Large intestine (tissue), 3 donors: ENCODE data around the gene RB1. TPM values are rescaled to one million over a fixed set of nuclear protein-coding genes. Genes with fewer than 3 reads are reported as not detected.

ENCODE experiments used
- DNase-seq, 2 donors: peaks; one replicate each; pipeline versions ENCODE4 v3.0.0 to v3.0.0-alpha.2; 2013
- H3K27ac ChIP-seq: one replicate; pipeline ENCODE4 v1.5.1; 2013; ENCODE audit warnings: low read length
- H3K27me3 ChIP-seq: 2 replicates; pipeline ENCODE4 v1.6.1; 2013; ENCODE audit warnings: low read length; ENCODE audit not compliant: control insufficient read depth, insufficient read depth
- H3K36me3 ChIP-seq: 2 replicates; pipeline ENCODE4 v1.6.1; 2013; ENCODE audit warnings: low read length; ENCODE audit not compliant: control insufficient read depth, insufficient read depth
- H3K4me1 ChIP-seq: one replicate; pipeline ENCODE4 v1.6.1; 2013; ENCODE audit warnings: low read length; ENCODE audit not compliant: control insufficient read depth, insufficient read depth
- H3K4me3 ChIP-seq: one replicate; pipeline ENCODE4 v1.5.1; 2013; ENCODE audit warnings: low read length
- H3K9me3 ChIP-seq: one replicate; pipeline ENCODE4 v1.6.1; 2013; ENCODE audit warnings: mild to moderate bottlenecking, low read depth, low read length, moderate library complexity; ENCODE audit not compliant: control insufficient read depth
- WGBS: methylation state at CpG from one replicate; pipeline ENCODE4 v1.1.5; 2013; ENCODE audit warnings: low lambda C conversion rate; ENCODE audit not compliant: insufficient coverage; 5-methylcytosine and 5-hydroxymethylcytosine counted together
- polyA plus RNA-seq: library from polyadenylated mRNA; unstranded; fragments of 120-200 nt; gene quantifications from one replicate; pipeline ENCODE4 v1.2.1, GENCODE V29; 2013

Gene RB1
- polyA plus RNA-seq, 1 donor: 34.8 TPM

DNA sequence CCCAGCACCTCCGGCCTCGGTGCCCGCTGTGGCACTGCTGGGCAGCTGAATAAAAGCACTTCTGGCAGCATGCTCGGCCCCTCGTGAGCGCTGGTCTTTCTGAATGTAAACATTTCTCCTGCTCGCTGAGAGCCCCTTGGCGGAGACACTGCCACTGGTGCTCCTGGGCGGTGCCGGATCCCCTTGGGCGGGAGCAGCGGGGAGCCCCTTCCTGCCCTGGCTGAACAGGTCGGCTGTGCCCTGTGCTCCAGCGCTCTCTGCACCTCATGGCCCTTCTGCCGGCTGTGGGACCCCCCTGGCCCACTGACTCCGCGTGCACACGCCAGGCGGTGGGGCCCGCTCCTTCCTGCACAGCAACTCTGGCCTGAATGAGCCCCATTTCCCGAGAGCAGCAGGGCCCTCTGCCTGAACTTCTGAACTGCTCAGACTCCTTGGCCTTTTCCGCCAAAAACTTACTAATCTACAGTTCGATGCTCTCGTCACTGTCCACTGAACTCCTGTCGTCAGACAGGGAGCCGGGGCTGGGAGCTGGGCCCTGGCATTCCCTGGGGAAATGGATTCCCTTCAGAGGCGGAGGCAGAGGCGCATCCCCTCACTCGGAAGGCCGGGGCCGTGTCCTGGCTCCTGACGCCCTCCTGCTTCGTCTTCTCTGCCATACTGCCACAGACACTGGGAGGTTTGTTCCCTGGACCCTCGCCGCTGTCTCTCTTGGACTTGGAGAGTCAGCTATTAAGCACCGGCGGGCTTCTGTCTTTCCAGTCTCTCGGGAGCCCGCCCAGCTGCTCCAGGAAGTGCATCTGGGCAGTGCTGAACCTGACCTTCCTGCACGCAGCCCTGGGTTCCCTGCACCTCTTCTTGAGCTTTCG is 14.2 kb downstream of the RB1 start:
- H3K9me3 ChIP-seq: peaks cover 54% of the 10 kb centered on the region
- no peak overlapping the region for H3K27ac ChIP-seq
- WGBS: no CpG with 5 or more reads among the region's 41 CpGs
- H3K36me3 ChIP-seq: peaks cover 14% of the 10 kb centered on the region
- no peaks in the 10 kb centered on the region for H3K27me3 ChIP-seq
- H3K4me1 ChIP-seq: no peaks in the 10 kb centered on the region
- no peak for DNase-seq
- peak overlapping the region; percentile 40 for H3K4me3 ChIP-seq

DNA sequence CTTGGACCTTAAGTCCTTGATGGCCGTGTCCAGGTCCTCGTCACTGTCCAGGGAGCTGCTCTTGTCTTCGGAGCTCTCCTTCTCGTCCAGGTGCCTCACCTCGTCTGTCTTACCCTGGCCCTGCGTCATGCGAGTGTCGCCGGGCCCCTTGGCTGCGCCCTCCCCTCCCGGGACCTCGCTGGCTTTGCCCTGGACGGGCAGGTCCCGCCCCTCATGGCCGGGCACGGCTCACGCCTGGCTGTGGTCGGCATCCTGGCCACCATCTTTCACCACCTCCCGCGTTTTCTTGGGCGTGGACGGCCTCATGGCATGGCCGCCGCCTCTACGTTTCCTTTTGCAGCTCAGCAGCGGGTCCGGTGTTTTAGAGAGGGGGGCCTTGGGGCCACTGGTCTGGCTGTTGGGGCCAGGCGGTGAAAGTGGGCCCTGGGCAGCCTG is 14.8 kb downstream of the RB1 start:
- WGBS: no CpG with 5 or more reads among the region's 28 CpGs
- Histone ChIP-seq H3K4me3 (peak overlapping the region; percentile 40), H3K27ac (no peak overlapping the region), H3K36me3 (peaks cover 14% of the 10 kb centered on the region), H3K9me3 (peaks cover 54% of the 10 kb centered on the region), H3K27me3 (no peaks in the 10 kb centered on the region), H3K4me1 (no peaks in the 10 kb centered on the region)
- peak in 1 of 2 donors; percentile 60 for DNase-seq

DNA sequence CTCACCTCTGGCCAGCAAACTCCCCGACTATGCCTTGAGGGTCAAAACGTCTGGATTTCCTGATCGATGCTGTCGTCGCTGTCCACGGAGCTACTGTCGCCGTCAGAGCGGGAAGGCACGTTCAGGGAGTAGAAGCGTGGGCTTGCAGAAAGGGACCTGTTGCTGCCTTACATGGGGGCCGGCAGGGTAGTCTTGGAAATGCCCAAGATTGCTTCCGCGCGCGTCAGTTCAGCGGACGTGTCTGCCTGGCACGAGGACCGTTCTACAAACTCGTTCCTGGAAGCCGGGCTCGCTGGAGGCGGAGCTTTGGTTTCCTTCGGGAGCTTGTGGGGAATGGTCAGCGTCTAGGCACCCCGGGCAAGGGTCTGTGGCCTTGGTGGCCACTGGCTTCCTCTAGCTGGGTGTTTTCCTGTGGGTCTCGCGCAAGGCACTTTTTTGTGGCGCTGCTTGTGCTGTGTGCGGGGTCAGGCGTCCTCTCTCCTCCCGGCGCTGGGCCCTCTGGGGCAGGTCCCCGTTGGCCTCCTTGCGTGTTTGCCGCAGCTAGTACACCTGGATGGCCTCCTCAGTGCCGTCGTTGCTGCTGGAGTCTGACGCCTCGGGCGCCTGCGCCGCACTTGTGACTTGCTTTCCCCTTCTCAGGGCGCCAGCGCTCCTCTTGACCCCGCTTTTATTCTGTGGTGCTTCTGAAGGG is 15.4 kb downstream of the RB1 start:
- H3K27ac ChIP-seq: no peak overlapping the region

DNA sequence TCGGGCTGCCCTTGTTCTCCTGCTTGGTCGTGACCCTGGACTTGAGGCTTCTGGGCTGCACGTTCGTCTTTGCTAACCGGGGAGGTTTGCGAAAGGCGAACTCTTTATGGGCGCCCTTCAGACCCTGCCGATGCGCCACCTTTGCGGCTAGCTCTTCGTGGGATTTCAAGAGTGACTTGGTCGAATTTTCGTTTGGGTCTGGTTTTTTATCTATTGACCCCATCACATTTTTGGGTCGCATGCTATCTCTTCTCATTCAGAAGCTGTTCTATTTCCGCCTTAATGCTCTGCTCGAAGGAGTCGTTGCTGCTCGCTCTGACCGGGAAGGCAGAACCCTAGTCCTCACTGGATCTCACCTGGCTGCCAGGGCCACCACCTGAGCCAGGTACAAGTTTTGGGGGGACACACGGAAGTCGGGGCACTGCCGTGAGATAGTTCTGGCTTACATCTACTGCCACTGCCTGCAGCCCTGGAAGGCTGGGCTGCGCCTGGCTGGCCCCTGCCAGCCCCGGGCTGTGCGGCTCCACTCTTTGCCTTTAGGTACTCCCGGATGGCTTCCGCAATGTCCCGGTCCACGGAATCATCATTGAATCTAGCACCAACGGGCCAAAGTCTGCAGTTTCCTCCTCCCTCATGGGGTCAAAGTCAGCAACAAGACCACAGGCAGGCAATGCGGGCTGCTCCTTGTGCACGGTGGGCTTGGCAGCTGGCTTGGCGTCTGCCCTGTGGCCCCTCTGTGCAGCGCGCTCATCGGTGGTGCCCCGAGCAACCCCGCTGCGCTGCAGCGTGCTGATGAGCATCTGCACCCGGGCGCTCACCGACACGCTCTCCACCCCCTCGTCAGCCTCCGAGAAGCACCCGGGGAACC is 16.2 kb downstream of the RB1 start:
- Histone ChIP-seq H3K27me3 (no peaks in the 10 kb centered on the region), H3K9me3 (peaks cover 50% of the 10 kb centered on the region), H3K36me3 (peaks cover 14% of the 10 kb centered on the region), H3K4me1 (no peaks in the 10 kb centered on the region), H3K4me3 (peak overlapping the region; percentile 40), H3K27ac (no peak overlapping the region)
- WGBS: 67% methylated on average over 6 of the region's 48 CpGs
- peak in 1 of 2 donors; percentile 66 for DNase-seq

More for the DNA sequence above, 15.4 kb downstream of the RB1 start:
- WGBS: no CpG with 5 or more reads among the region's 47 CpGs
- peak in 1 of 2 donors; percentile 68 for DNase-seq
- Histone ChIP-seq H3K27me3 (no peaks in the 10 kb centered on the region), H3K9me3 (peaks cover 50% of the 10 kb centered on the region), H3K4me1 (no peaks in the 10 kb centered on the region), H3K36me3 (peaks cover 14% of the 10 kb centered on the region), H3K4me3 (peak overlapping the region; percentile 40)

DNA sequence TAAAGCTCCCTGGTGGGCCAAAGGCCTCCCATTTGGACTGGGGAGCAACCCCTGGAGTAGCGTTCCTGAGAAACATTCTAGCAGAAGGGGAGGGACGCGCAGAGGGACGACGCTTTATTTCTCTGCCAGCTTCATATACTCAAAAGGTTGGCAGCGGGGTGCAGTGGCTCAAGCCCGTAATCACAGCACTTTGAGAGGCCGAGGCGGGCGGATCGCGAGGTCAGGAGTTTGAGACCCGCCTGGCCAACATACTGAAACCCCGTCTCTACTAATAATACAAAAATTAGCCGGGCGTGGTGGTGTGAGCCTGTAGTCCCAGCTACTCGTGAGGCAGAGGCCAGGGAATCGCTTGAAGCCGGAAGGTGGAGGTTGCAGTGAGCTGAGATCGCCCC is 16.8 kb downstream of the RB1 start:
- DNase-seq: no peak
- no CpG with 5 or more reads among the region's 20 CpGs for WGBS
- Histone ChIP-seq H3K9me3 (peaks cover 50% of the 10 kb centered on the region), H3K4me3 (peak overlapping the region; percentile 40), H3K36me3 (peaks cover 14% of the 10 kb centered on the region), H3K27ac (no peak overlapping the region), H3K4me1 (no peaks in the 10 kb centered on the region), H3K27me3 (no peaks in the 10 kb centered on the region)

GRCh38 chr13:48320891-48321510 is 17.4 kb downstream of the RB1 start:
- Histone ChIP-seq H3K9me3 (peaks cover 48% of the 10 kb centered on the region), H3K27ac (no peak overlapping the region), H3K4me1 (no peaks in the 10 kb centered on the region), H3K27me3 (no peaks in the 10 kb centered on the region), H3K36me3 (peaks cover 11% of the 10 kb centered on the region), H3K4me3 (peak overlapping the region; percentile 40)
- DNase-seq: peak in 1 of 2 donors; percentile 22
- WGBS: 60% methylated on average over 6 of the region's 35 CpGs

DNA sequence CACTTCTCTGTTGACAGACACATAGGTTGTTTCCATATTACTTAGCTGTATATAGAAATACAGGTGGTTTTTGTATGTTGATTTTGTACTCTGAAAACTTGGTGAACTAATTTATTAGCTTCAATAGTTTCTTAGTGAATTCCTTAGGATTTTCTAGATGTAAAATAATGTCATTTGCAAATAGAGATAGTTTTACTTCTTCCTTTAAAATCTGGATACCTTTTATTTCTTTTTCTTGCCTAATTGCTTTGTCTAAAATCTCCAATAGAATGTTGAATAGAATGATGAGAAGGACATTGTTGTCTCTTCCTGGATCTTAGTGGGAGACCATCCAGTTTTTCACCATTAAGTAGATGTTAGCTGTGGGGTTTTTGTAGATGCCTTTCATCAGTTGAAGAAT is 18.7 kb downstream of the RB1 start:
- no peak for DNase-seq
- Histone ChIP-seq H3K36me3 (peaks cover 3% of the 10 kb centered on the region), H3K4me1 (no peaks in the 10 kb centered on the region)

GRCh38 chr13:48333976-48334375 is 30.4 kb downstream of the RB1 start:
- no peaks in the 10 kb centered on the region for H3K27me3 ChIP-seq
- no peak overlapping the region for H3K4me3 ChIP-seq
- no peaks in the 10 kb centered on the region for H3K9me3 ChIP-seq
- no peaks in the 10 kb centered on the region for H3K36me3 ChIP-seq
- no peak overlapping the region for H3K27ac ChIP-seq
- no peaks in the 10 kb centered on the region for H3K4me1 ChIP-seq
- WGBS: no CpG with 5 or more reads among the region's 1 CpG
- no peak for DNase-seq

More for the DNA sequence above, 18.7 kb downstream of the RB1 start:
- Histone ChIP-seq H3K9me3 (peaks cover 35% of the 10 kb centered on the region), H3K4me3 (no peak overlapping the region), H3K27ac (no peak overlapping the region), H3K27me3 (no peaks in the 10 kb centered on the region)

- Histone ChIP-seq H3K27ac (no peak overlapping the region), H3K4me3 (no peak overlapping the region), H3K36me3 (no peaks in the 10 kb centered on the region), H3K4me1 (no peaks in the 10 kb centered on the region), H3K9me3 (no peaks in the 10 kb centered on the region), H3K27me3 (no peaks in the 10 kb centered on the region)
- DNase-seq: peak in 1 of 2 donors; percentile 27
- WGBS: 70% methylated on average over 4 of the region's 4 CpGs
Observed at GRCh38 chr13:48334534-48335127, 31.1 kb downstream of the RB1 start.
